Measurements from ENCODE around the gene IL12A.

The IL12A gene

DNA sequence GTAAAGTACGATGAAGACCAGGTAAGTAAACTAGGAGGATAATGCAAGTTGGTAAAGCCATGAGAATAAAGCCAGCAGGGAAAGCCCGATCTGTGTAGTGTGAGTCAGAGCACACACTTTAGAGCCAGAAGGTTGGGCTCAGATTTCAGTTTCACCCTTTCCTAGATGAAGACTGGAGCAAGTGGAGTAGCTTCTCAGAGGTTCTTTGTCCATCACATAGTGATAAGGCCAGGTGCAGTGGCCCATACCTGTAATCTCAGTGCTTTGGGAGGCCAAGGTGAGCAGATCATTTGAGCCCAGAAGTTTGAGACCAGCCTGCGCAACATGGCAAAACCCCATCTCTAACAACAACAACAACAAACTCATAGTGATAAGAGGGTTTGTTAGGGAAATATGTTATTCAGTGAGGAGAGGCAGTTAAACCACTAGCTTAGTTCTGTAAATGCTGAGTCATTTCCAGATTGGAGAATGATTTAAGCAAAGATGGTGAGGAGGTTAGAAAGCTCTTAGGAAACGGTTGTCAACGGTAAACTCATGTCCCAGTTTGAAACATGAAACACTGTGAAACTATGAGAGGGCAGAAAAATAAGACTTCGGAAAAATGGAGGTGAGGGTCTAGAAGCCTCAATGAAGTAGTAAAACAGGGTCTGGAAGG is 39.0 kb downstream of the IL12A start:
- DNase-seq (no peak), ATAC-seq (peak; percentile 71)

DNA sequence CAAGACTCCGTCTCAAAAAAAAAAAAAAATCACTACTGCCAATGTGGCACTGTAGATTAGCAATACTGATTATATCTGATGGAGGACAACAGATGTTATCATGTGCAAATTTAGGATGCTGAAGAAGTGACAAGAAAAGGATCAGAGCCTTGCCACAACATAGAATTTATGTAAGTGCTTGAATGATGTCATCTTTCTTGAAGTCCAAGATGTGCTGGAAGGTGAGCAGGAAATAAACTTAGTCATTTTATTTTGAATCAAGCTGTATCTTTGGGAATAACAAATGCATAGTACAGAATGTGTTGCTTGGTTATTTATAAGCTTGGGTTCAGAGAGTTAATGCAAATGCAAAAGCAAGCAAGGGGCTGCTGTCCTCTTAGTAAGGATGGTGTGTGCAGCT is 47.1 kb downstream of the IL12A start:
- DNase-seq = no peak
- ATAC-seq = no peak

DNA sequence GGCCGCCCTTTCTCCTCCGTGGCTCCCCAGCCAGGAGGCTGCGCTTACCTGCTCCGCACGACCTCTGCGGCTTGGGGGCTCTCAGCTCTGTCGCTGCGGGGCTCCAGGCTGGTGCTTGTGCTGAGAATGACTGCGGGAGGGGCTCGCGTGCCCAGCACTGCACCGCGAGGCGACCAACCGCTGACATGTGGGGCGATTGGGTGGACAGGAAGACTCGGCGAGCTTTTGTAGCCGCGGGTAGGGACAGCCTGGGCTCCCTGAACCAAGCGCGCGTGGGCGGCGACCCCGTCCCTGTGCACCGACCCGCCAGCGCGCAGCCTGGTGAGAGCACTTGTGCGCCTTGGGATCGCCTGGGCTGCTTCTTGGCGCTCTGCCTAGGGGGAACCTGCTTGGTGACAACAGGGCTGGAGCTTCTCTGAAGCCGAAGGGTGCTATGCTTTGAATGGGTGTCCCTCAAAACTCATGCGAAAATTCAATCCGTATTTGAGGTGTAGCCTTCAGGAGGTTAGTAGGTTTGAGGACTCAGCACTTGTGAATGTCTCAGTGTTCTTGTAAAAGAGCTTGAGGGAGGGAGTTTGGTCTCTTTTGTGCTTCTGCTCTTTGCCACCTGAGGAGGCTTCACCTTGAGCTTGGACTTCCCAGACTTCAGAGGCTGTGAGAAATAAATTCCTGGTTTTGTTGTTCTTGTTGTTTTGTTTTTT is 50.4 kb downstream of the IL12A start:
- DNase-seq (peak; percentile 21), ATAC-seq (peak; percentile 38)

DNA sequence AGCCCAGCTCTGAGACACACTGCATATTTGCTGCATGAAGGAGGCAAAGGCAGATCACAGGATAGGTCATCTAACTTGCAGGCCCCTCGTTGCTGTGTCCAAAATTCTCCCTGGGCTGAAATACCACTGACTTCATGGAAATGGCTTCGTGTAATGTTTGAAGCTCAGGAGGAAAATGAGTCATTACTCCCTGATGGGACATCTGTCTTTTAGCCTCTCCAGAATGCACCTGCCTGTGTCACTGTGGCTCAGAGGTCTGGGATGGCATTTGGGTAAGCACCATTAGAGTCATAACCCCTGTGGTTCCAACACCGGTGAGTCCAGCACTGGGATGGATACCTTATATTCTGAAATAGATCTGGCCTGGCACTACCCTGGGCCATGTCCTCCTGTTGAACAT is 51.5 kb downstream of the IL12A start:
- DNase-seq = no peak

DNA sequence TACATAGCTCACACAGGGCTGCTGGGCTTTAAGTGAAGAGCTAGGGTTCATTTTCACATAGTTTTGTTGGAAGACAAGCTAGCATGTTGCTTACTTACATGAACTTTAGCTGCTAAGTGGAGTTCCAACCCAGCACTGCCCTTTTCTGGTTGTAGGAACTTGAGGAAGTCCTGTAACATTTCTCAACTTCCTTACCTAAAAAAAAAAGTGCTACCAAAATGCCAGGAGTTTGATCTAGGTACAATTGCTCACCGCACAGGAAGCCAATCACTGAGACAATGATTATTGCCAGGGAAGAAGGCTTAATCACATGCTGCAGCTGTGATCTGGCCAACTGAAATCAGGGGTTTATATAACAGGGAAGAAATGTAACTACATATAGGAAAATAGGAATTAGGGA is 52.8 kb downstream of the IL12A start:
- no peak for ATAC-seq

More for the DNA sequence above, 51.5 kb downstream of the IL12A start:
- ATAC-seq = no peak

DNA sequence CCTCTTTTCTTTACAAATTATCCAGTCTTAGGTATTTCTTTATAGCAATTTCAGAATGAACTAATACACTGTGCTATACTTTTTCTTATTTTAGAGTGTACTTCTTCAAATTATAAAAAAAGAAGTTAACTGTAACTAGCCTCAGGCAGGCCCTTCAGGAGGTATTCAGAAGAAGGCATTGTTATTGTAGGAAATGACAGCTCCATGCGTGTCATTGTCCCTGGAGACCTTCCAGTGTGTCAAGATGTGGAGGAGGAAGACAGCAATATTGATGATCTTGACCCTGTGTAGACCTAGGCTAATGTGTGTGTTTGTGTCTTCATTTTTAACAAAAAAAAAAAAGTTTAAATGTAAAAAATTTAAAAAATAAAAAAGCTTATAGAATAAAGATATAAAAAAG is 55.5 kb downstream of the IL12A start:
- no peak for ATAC-seq
- no peak for DNase-seq

More for the DNA sequence above, 52.8 kb downstream of the IL12A start:
- no peak for DNase-seq
